ENCODE measurements around the gene ABCC5. TPM values are rescaled to one million over a fixed set of nuclear protein-coding genes. Genes with fewer than 3 reads are reported as not detected.
"Not testable (repeated sequence)": the region's sequence is repeated elsewhere in the genome, so short reads cannot be mapped to it uniquely, and the experiment has no call there.

The ABCC5 gene
- total RNA-seq, 2 donors from 2014 or later = 46.6 to 47.6 TPM

DNA sequence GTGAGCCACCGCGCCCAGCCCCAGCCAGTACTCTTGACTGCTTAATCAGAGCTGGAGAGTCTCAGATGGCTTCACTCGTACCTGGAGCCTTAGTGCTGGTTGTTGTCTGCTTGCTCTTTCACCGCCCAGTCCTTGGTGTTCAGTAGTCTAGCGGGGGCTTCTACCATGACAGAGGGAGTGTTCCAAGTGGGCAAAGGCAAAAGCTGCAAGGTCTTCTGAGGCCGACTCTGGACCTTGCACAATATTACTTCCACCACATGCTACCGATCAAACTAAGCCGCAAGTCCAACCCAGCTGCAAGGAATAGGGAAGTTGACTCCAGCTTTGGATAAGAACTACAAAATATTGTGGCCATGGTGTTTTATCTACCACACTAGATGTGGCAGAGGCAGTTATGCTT is 139.6 kb downstream of the ABCC5 start:
- intact Hi-C loops (cut with DNase I, micrococcal nuclease) = no loop called here
- ATAC-seq (peak; percentile 20), DNase-seq (no peak)

- intact Hi-C loops (cut with DNase I, micrococcal nuclease); ATAC-seq; DNase-seq: not testable (repeated sequence)
These were observed 140.5 kb downstream of the ABCC5 start for GRCh38 chr3:183877227-183877626.

- ATAC-seq = no peak
- intact Hi-C loops (cut with DNase I, micrococcal nuclease) = no loop called here
These were observed 142.3 kb downstream of the ABCC5 start for GRCh38 chr3:183875411-183875810.

GRCh38 chr3:183873914-183874313 is 143.8 kb downstream of the ABCC5 start:
- no peak for DNase-seq
- intact Hi-C loops (cut with DNase I, micrococcal nuclease) = no loop called here
- ATAC-seq = no peak

More at GRCh38 chr3:183875411-183875810, 142.3 kb downstream of the ABCC5 start:
- no peak for DNase-seq

DNA sequence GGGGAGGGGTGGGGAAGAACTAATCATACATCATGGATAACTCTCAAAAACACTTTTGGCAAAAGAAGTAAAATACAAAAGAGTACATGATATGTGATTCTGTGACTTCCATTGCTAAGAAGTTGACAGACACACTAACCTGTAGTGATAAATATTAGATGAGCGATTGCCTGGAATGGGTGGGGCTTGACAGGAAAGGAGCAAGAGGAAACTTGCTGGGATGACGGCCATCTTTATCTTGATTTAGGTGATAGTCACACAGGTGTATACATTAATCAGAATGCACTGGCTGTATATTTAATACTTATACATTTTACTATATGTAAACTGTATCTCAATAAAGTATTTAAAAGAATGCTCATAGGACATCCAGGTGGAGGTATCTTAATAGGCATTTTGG is 146.1 kb downstream of the ABCC5 start:
- ATAC-seq = no peak
- no peak for DNase-seq
- intact Hi-C loops (cut with DNase I, micrococcal nuclease) = no loop called here

GRCh38 chr3:183870563-183870962 is 147.1 kb downstream of the ABCC5 start:
- no peak for DNase-seq

More at GRCh38 chr3:183870563-183870962, 147.1 kb downstream of the ABCC5 start:
- no peak for ATAC-seq
- intact Hi-C loops (cut with DNase I, micrococcal nuclease) = no loop called here

Small RNA genes lying within 50 kb of the gene (microRNA-seq; reads per million reads assigned to microRNA genes)
- 0 reads per million in 2 donors for gene MIR4448

Other genes with a start within 250 kb of the ABCC5 start
- gene MAP6D1, start 192.3 kb downstream of the ABCC5 start, total RNA-seq = 1 to 10 TPM; 1.3 TPM
- gene PARL, start 133.0 kb downstream of the ABCC5 start, total RNA-seq = 10 to 100 TPM; 60.6 to 78.0 TPM
- gene HTR3D, start 13.9 kb upstream of the ABCC5 start, total RNA-seq = not detected
- gene HTR3C, start 35.2 kb upstream of the ABCC5 start, total RNA-seq = not detected
- gene HTR3E, start 79.2 kb upstream of the ABCC5 start, total RNA-seq = under 1 TPM; 0.50 to 0.70 TPM
- gene EIF2B5, start 117.5 kb upstream of the ABCC5 start, total RNA-seq = 10 to 100 TPM; 32.6 to 40.8 TPM
- gene DVL3, start 137.5 kb upstream of the ABCC5 start, total RNA-seq = 10 to 100 TPM; 63.2 to 66.3 TPM
- gene AP2M1, start 157.0 kb upstream of the ABCC5 start, total RNA-seq = 100 to 1,000 TPM; 211 to 219 TPM
- 10 to 100 TPM; 56.1 to 69.2 TPM for gene ABCF3, start 168.3 kb upstream of the ABCC5 start, total RNA-seq
- 1 to 10 TPM; 2.2 to 3.3 TPM for gene VWA5B2, start 211.7 kb upstream of the ABCC5 start, total RNA-seq
- 10 to 100 TPM; 25.0 to 40.3 TPM for gene ALG3, start 231.1 kb upstream of the ABCC5 start, total RNA-seq
- 1 to 10 TPM; 3.5 to 5.3 TPM for gene EEF1AKMT4, start 231.8 kb upstream of the ABCC5 start, total RNA-seq
- under 1 TPM in 1 of 2 donors, not detected in 1; 0.39 TPM for gene CAMK2N2, start 243.7 kb upstream of the ABCC5 start, total RNA-seq

Data from left colon (tissue), 2 donors.